ENCODE measurements around the gene LDLRAD4.

- TF ChIP-seq CTCF (IDR thresholded peaks at IDR 0.05) (no peak), POLR2A (IDR thresholded peaks at IDR 0.05) (no peak)
Observed at GRCh38 chr18:13428319-13428718, 209.8 kb downstream of the LDLRAD4 start.

Measured in lower leg skin (tissue), 3 donors.